ENCODE measurements around the gene CCDC183.
"Not testable (repeated sequence)": the region's sequence is repeated elsewhere in the genome, so short reads cannot be mapped to it uniquely, and the experiment has no call there.

The CCDC183 gene

DNA sequence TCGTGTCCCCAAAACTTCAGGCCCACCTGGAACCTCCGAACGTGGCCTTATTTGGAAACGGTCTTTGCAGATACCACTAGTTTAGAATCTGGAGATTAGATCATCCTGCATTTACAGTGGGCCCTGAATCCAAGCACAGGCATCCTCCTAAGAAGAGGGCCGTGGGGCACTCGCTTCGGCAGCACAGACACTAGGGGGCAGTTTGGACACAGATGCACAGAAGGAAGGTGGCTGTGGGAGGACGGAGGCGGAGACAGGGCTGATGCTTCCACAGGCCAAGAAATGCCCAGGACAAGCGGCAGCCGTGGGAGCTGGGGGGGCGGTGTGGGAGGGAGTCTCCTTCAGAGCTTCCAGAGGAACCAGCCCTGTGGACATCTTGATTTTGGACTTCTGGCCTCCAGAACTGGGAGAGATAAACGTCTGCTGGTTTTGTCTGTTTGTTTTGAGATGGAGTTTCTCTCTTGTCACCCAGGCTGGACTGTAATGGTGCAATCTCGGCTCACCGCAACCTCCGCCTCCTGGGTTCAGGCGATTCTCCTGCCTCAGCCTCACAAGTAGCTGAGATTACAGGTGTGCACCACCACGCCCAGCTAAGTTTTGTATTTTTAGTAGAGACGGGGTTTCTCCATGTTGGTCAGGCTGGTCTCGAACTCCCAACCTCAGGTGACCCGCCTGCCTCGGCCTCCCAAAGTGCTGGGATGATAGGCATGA, 35.1 kb upstream of the CCDC183 start:
- peak; percentile 20 for DNase-seq

DNA sequence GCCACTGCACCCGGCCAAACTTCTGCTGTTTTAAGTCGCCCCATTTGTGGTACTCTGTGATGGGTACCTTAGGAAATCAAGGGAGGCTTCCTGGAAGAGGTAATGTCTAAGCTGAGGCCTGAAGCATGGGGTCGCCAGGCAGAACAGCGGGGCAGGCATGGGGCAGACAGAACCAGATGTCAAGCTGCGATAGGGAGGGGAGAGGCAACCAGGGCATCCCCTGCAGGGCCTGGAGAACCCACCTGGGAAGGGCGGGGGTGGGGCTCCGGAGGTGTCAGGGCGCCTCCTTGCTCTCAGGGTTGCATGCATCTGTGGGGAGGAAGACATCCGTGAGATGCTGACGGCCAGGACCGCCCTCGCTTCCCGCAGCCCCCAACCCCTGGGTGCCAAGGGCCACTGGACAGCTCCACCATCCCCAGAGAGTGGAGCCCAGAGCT, 34.6 kb upstream of the CCDC183 start:
- DNase-seq: no peak

DNA sequence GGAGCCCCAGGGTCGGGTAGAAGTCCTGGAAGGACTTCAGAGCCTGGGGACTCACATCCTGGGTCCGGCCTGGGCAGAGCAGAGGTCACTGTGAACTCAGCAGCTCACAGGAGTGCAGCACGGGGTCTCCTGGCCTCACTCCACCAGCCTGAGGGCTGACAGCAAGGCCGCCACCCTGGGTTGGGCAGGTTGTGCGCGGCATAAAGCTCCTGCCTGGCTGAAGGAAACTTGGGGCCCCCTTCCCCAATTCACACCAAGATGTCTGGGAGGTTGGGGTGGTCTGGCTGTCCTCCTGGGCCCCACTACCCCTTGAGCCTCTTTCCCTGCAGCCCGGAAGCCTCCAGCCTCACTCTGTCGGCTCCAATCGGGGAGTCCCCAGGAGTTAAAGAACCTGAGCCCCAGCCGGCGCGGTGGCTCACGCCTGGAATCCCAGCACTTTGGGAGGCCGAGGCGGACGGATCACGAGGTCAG, 33.9 kb upstream of the CCDC183 start:
- DNase-seq: no peak

DNA sequence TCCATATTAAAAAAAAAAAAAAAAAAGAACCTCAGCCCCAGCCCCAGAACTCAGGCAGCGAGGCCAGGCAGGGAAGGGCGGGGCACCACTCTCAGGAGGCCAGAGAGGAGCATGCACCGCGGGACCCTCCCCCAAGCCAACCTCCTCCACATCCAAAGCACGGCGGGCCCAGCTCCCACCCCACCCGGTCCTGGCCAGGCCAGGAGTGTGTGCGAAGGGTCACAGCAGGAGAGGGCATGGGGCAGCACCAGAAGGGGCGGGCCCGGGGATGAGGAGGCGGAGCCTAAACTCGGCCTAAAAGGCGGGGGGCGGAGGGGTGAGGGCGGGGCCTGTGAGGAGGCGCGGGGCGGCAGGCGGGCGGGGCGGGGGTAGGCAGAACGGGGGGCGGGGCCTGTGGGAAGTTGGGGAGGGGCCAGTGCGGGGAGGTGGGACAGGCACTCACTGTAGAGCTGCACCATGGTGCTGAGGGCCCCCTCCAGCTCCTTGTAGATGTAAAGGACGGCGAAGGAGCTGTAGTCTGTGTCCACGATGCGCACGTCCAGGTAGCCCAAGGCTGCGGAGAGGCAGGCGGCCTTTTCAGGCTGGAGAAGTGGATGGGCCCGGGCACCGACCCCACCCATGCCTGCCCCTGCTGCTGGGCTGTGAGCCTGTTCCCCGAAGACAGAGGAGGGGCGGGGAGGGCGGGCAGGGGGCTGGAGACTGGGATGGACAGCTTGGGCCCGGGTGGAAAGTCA, 33.1 kb upstream of the CCDC183 start:
- no peak for DNase-seq

DNA sequence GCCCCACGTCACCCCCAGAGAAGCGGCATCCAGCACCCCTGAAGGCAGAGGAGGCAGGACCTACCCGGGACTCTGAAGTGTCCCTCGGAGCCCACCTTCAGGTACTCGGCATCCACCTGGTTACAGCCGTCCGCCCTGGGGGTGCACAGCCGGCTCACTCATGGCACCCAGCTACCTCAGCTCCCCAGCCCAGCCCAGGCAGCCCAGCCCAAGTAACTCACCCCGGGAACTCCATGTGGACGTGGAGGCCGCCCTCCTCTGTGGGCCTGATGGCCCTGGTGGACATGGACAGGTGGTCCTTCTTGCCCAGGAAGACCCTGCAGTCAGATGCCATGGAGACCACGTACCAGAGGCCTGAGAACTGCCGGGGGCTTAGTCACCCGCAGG, 32.5 kb upstream of the CCDC183 start:
- DNase-seq: no peak

DNA sequence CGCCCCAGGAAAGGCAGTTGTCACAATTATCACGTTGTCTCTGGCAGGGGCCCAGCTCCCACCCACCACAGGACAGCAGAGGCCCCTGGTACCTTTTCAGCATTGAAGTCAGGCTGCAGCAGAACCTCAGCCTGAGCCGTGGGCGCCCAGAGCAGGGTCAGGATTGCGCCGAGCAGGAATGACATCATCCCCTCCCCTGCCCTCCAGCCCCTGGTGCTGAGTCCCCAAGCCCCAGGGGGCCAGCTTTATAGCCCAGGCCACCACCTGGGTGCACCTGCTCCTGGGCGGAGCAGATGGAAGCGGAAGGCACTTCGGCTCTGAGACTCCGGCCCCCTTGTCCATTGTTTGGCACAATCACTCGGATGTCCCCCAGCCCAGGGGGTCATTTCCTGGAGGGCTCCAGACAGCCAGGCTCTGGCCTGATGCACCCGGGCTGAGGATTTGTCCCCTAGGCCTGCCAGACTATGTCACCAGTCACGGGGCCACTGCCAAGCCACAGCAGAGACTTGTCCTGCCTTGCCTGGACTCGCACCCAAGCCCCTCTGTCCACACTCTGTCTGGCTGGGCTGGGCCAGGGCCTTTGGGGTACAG, 31.7 kb upstream of the CCDC183 start, which contains the start of gene LCN15:
Gene LCN15 (minus strand): TSS at position 218 of the 591 bp plus-strand sequence. CDS start 30 bp downstream, at position 188.
- no peak for DNase-seq

DNA sequence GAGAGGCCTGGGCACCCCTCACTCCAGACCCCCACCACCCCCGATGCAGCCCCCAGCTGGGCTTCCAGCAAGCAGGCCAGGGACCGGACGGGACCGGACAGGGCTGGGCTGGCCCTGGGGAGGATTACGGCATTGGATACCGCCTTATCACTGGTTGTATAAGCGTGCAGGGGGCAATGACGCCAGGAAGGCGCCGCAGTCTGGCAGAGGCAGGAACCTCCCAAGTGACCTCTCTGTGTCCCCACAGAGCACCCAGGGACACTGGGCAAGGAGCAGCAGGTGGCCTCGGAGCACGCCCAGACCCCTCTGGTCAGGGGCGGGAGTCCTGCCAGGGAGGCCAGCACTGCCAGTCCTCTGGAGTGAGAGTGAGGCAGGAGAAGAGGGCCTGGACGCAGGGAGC, 31.1 kb upstream of the CCDC183 start:
- DNase-seq: no peak

DNA sequence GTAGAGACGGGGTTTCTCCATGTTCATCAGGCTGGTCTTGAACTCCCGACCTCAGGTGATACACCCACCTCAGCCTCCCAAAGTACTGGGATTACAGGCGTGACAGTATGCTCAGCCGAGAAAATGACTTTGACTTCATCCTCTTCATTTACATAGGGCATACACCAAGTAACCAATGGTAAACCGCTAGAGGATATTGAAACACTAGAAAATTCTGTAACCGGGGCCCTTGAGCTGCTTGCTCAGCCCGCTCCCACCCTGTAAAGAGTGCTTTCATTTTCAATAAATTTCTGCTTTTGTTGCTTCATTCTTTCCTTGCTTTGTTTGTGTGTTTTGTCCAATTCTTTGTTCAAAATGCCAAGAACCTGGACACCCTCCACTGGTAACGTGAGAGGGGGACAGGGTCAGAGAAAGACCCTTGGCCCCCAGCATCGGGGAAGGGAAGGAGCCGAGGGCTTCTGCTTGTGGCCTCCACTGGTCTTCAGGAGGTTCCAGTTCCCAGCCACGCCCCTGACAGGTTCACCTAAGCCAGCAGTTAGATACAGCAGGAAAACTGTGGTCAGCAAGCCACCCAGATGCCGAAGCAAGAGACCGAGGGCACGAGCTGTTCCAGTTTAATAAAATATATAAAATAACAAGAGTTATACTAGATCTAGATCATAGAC, 30.3 kb upstream of the CCDC183 start:
- not testable (repeated sequence) for DNase-seq

DNA sequence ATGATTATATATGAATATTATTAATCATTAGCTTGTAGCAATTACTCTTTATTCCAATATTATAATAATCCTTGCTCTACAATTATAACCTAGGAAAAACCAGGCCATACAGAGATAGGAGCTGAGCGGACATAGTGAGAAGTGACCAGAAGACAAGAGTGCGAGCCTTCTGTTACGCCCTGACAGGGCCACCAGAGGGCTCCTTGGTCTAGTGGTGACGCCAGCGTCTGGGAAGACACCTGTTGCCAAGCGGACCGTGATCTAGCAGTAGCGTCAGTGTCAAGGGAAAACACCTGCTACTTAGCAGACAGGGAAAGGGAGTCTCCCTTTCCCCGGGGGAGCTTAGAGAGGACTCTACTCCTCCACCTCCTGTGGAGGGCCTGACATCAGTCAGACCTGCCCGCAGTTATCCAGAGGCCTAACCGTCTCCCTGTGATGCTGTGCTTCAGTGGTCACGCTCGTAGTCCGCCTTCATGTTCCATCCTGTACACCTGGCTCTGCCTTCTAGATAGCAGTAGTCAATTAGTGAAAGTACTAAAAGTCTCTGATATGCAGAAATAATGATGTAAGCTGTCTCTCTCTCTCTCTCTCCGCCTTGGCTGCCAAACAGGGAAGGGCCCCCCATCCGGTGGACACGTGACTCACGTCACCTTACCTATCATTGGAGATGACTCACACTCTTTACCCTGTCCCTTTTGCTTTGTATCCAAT, 29.6 kb upstream of the CCDC183 start:
- DNase-seq: not testable (repeated sequence)

DNA sequence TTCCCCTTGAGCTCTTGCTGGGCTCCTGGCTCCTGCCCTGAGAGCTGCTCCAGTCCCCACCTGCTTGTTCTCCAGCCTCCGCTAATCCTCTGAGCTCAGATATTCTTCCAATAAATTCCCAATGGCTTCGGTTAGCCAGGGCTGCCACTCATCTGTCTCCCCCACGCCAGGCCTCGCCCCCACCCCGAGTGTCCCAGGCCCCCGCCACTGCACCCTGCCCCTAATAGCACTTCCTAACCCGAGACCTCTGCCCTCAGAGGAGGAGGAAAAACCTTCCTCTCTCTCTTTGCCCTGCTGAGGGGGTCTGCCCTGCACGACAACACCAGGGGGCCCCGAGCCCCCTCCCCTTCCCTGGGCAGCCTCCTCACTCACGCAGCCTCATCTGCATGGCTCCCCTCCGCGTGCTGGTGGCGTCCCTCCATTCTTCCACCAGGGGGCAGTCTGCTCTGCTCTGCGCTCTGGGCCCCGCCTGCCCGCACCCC, 26.4 kb upstream of the CCDC183 start:
- DNase-seq: peak; percentile 19

DNA sequence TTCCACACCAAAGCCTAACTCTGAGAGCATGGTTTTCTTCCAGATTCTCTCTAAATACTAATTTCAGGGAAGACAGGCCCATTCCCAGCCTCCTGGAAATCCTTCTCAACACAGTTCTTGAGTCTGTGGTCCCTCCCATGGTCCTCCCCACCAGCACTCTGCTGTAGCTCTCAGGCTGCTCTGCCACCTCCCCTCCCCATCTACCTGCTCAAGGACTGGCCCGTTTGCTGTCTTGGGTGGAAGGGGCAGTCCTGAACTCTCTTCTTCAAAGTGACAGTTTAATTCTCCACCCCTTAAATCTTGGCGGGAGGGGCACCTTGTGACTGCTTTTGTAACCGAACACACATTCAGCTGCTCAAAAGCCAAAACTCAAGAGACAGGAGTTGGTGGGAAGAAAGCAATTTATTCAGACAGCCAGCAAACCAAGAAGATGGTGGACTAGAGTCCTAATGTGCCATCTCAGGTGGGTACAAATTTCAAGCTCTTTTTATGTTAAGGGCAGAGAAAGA, 24.2 kb upstream of the CCDC183 start:
- DNase-seq: no peak

DNA sequence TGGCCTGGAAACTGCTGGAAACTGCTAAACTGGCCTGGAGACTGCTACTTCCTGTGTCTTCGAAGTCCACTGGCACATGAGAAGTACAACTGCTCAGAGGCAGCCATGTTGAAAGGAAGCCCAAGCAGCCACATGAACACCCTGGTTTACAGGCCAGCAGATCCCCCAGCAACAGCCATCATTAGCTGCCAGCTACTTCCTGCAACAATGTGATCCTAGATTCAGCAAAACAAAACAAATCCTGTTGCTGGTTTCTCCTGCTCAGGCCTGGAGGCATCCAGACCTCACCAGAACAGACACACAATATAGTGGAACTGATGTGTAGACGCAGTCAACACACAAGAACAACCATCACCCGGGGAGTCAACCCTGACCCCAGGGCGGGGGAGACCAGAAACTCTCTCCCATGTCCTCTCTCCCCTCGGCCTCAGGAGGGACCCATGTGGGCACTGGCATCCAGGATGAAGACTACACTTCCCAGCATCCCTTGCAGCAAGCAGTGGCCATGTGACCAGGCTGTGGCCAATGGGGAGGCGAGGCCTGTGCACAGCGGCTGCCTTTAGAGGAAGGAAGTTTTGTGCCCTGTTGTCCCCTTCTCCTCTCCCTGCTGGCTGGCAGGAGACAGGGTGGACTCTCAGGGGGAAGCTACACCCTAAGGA, 22.6 kb upstream of the CCDC183 start:
- peak; percentile 56 for DNase-seq

DNA sequence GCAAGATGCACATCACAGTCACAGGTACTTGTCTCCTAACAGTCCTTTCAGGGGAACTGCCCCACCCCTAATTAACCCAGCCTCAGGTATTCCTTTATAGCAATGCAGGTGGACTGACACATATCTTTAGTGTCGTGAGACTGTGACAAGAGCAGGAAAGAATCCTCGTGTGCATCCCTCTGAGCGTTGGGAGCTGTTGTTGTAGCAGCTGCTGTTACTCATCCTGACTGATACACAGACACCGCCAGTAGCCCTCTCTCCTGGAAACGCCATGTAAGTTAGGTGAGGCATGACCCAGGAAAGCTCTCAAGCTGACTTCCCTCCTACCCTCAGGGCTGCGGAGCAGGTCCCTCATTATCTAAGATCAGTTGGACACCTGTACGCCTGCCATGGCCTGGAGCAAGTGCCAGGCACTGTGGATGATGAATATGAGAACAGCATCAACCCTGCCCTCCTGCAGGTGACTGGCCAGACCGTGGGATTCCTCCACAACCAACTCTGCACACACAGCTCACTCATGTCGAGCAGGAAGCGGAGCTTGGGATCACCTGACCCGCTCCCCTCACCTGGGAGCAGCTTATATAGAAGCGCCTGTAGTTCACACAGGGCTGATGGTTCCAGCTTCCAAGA, 21.6 kb upstream of the CCDC183 start:
- no peak for DNase-seq

DNA sequence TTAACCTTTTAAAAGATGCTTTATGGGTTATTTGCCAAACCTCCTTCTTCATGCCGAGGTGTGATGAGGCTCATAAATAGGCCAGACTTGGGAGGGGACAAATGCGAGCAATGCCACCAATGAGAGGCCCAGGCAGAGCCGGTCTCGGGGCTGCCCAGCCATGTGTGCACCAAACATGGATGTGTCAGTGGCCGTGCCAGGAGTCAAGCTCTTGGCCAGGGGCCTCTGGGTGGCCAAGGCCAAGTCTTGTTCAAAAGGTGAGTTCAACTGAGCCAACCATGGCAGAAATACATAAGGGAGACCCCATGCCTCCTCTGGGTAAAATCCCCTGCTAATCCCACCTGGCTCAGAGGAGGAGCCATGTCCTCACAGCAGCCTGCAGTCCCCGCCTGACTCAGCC, 20.9 kb upstream of the CCDC183 start:
- no peak for DNase-seq

DNA sequence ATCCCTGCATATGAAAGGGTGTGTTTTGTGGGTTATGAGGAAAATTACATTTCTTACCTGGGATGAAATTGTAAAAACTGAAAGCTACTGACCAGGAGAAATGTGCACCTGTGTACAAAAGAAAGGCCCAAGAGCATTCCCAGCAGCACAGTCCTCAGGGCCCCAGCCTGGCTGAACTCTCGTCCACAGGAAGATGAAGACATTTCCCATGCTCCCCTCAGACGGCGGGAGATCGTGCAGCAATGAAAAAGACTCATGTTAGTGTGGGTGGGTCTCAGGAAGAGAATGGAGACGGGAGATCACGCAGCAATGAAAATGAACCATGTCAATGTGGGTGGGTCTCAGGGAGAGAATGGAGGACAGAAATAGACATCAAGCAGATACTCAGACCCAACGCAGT, 19.2 kb upstream of the CCDC183 start:
- no peak for DNase-seq

DNA sequence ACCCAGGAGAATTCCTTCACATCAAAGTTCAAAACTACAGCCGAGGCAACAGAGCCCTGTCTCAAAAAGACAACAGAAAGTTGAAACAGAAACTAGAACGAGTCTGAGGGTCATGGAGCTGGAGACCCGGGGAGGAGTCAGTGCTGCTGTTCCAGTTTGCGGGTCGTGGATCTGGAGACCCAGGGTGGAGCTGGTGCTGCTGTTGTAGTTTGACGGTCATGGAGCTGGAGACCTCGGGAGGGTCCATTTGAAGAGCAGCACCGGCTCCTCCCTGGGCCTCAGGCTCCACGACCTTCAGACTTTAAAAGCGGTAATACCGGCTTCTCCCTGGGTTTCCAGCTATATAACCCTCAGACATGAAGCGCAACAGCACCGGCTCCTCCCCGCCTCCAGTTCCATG, 18.8 kb upstream of the CCDC183 start:
- DNase-seq: no peak

DNA sequence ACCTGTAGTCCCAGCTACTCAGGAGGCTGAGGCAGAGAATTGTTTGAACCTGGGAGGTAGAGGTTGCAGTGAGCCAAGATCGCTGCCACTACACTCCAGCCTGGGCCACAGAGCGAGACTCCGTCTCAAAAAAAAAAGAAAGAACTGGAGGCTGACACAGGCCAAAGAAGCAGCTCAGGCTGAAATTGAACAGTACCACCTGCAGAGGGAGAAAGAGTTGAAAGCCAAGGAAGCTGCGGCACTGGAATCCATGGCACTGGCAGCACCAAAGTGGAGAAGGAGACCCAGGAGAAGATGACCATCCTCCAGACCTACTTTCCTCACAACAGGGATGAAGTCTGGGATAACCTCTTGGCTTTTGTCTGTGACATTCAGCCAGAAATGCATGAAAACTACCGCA, 16.3 kb upstream of the CCDC183 start:
- DNase-seq: no peak

DNA sequence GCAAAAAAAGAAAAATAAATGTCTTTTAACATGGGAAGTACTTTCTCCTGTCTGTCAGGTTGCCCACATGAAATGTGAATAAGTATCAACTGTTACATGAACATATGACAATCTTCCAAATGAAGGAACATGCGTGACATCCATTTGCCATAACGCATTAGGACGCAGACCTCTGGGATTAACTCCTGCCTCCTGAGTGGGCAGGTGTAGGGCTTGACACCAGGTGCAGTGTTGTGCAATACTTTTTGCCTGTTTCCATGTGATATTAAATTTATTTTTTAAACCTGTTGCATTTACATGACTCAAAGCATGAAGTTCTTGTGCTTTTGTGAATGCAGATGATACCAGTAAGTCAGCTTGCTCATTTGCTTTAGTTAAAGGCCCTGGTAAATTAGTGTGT, 13.7 kb upstream of the CCDC183 start:
- no peak for DNase-seq

DNA sequence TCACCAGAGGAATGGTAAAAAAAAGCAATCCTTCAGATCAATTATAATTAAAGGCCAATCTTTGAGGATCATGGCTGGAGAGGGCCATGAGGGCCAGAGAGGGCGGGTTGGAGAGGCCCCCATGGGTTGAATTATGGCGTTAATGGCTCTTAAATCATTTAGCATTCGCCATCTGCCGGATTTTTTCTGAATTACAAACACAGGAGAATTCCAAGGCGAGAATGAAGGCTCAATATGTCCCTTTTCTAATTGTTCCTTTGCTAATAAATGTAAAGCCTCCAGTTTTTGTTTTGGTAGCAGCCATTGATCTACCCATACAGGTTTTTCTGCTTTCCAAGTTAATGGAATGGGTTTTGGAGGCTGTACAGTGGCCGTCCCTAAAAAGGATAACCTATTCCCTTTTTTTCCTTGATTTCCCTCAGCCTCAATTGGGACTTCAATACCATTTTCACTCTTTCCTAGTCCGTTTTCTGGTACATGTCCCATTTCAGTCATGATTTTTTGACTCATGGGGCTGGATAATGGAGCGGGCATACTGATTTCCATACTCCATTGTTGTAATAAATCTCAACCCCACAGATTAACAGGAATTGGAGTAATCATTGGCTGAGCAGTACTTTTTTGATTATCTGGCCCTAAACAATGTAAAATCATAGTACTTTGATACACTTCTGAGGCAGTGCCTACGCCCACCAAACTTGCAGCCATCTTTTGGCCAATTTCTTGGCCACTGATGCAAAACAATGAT, 11.7 kb upstream of the CCDC183 start:
- DNase-seq: no peak

DNA sequence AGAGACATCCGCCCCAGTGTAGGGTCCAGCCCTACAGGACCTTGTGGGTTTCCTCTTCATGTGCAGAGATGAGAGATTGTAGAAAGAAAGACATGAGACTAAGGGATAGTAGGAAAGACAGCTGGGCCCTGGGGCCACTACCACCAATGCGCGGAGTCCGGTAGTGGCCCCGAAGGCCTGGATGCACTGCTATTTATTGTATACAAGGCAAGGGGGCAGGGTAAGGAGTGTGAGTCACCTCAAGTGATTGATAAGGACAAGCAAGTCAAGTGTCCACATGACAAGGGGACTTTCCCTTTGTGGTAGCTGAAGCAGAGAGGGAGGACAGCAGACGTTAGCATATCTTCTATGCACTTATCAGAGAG, 11.2 kb upstream of the CCDC183 start:
- DNase-seq: no peak

Measured in GDM1 (cell line).